T-helper 2 cell treated with Interferon-gamma antibody and Interleukin-4, amounts not matched to agents 100 ng/mL and 5 ng/mL, for 36 hours (primary cell): ENCODE results near the gene FGF14. TPM values are rescaled to one million over a fixed set of nuclear protein-coding genes. Genes with fewer than 3 reads are reported as not detected.
"Not testable (repeated sequence)": the region's sequence is repeated elsewhere in the genome, so short reads cannot be mapped to it uniquely, and the experiment has no call there.

Experiments used
- intact Hi-C: fragments of 100-400 bp; cut with micrococcal nuclease; formaldehyde crosslinking; loops from one replicate; pipeline ENCODE4 v1.15.1; 2023
- total RNA-seq: library from RNA; stranded (reverse); gene quantifications from 2 replicates; pipeline ENCODE4 v1.2.3, GENCODE V29; 2022

Gene FGF14
- total RNA-seq, 1 donor from 2014 or later = not detected

- intact Hi-C loops = no loop called here
These were observed 262.2 kb downstream of the FGF14 start for GRCh38 chr13:102139626-102140025.

GRCh38 chr13:102138635-102139190 lies 263.1 kb downstream of the FGF14 start:
- intact Hi-C loops = no loop called here

- intact Hi-C loops = not testable (repeated sequence)
These were observed 263.9 kb downstream of the FGF14 start for GRCh38 chr13:102137904-102138303.

GRCh38 chr13:102136735-102137296 lies 265.0 kb downstream of the FGF14 start:
- intact Hi-C loops = no loop called here

- intact Hi-C loops = no loop called here
These were observed 269.0 kb downstream of the FGF14 start for GRCh38 chr13:102132777-102133295.

GRCh38 chr13:102131246-102131645 lies 270.6 kb downstream of the FGF14 start:
- intact Hi-C loops = no loop called here

GRCh38 chr13:102128216-102128810 lies 273.5 kb downstream of the FGF14 start:
- intact Hi-C loops = no loop called here

GRCh38 chr13:102127153-102127552 lies 274.7 kb downstream of the FGF14 start:
- intact Hi-C loops = no loop called here

GRCh38 chr13:102122147-102122546 lies 279.7 kb downstream of the FGF14 start:
- intact Hi-C loops = no loop called here

- intact Hi-C loops = no loop called here
These were observed 284.5 kb downstream of the FGF14 start for GRCh38 chr13:102117175-102117831.

- intact Hi-C loops = no loop called here
These were observed 298.4 kb downstream of the FGF14 start for GRCh38 chr13:102103469-102103868.

GRCh38 chr13:102100234-102100633 lies 301.6 kb downstream of the FGF14 start:
- intact Hi-C loops = no loop called here

- intact Hi-C loops = no loop called here
These were observed 304.1 kb downstream of the FGF14 start for GRCh38 chr13:102097708-102098107.

- intact Hi-C loops = not testable (repeated sequence)
These were observed 308.6 kb downstream of the FGF14 start for GRCh38 chr13:102093288-102093687.

GRCh38 chr13:102091231-102091630 lies 310.6 kb downstream of the FGF14 start:
- intact Hi-C loops = no loop called here

GRCh38 chr13:102090532-102090931 lies 311.3 kb downstream of the FGF14 start:
- intact Hi-C loops = no loop called here

GRCh38 chr13:102089722-102090121 lies 312.1 kb downstream of the FGF14 start:
- intact Hi-C loops = no loop called here

- intact Hi-C loops = no loop called here
These were observed 312.7 kb downstream of the FGF14 start for GRCh38 chr13:102089177-102089576.

- intact Hi-C loops = no loop called here
These were observed 328.6 kb downstream of the FGF14 start for GRCh38 chr13:102073251-102073650.

GRCh38 chr13:102071711-102072110 lies 330.1 kb downstream of the FGF14 start:
- intact Hi-C loops = no loop called here

GRCh38 chr13:102068323-102068722 lies 333.5 kb downstream of the FGF14 start:
- intact Hi-C loops = not testable (repeated sequence)

- intact Hi-C loops = no loop called here
These were observed 346.6 kb downstream of the FGF14 start for GRCh38 chr13:102055090-102055779.
